ENCODE data around the gene ADIRF.
"Not testable (repeated sequence)": the region's sequence is repeated elsewhere in the genome, so short reads cannot be mapped to it uniquely, and the experiment has no call there.

The ADIRF gene

DNA sequence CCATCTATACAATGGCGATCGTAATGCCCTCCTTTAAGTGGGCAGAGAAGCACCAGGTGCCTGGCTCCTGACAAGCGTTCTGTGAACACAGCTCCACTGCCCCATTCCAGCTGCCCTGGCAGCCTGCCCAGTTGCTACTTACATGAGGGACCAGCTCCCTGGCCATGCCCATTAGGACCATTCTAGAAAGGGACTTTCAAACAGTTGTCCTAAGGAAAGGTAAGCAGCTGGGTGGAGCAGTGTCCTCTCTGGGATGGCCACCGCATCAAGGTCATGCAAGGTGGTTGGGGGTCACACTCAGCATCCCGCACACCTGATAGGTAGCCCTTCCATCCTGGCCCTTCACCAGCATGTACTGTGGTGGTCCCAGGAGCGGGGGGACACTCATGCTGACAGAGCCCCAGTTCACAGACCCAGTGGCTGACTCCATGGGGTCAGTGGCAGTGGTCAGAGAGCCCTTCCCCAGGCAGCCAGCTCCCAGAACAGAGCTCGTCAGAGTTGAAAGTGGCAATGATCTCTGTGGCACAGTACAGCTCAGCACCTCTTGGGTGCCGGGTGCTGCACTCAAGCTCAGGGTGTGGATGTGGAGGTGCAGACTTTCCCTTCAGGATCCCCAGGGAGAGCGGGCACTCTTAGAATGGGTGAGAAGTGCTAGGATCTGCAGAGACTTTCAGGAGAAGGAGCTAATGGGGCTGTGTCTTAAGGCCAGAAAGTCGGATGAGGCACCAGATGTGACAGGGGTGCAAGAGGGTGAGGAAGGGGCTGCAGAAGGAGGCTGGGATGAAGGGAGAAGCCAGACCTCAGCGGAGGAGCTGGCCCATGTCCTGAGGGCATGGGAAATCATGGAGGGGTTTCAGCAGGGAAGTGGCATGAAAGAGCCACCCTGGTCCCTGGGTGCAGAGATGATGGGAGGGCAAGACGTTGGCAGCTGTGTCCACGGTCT lies 21.8 kb upstream of the ADIRF start:
- DNase-seq = no peak

DNA sequence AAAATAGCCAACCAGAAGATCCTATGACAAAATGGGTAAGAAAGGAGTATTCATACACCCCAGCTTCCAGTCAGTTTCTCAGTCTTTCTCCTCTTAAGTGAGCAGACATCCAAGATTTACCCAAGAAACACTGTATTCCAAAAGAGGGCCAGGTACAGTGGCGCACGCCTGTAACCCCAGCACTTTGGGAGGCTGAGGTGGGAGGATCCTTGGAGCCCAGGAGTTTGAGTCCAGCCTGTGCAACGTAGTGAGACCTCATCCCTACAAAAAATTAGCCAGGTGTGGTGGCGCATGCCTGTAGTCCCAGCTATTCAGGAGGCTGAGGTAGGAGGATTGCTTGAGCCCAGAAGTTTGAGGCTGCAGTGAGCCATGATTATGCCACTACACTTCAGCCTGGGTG lies 20.5 kb upstream of the ADIRF start:
- DNase-seq = not testable (repeated sequence)

DNA sequence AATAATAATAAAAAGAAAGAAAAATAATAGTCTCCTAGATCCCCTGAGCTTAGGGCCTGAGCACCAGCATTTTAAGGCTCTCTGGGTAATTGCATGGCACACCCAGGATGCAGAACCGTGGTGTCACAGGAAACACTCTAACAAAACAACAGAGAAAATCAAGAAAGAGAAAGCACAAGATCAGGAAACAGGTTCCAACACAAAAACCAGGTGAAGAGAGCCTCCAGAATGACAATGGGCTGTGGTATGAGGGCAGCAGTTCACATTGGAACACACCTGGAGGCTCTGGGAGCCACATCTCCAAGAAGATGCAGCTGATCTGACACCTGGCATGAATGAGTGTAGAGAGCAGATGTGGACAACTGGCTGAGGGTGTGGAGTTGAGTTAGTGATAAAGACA lies 17.9 kb upstream of the ADIRF start:
- no peak for DNase-seq

DNA sequence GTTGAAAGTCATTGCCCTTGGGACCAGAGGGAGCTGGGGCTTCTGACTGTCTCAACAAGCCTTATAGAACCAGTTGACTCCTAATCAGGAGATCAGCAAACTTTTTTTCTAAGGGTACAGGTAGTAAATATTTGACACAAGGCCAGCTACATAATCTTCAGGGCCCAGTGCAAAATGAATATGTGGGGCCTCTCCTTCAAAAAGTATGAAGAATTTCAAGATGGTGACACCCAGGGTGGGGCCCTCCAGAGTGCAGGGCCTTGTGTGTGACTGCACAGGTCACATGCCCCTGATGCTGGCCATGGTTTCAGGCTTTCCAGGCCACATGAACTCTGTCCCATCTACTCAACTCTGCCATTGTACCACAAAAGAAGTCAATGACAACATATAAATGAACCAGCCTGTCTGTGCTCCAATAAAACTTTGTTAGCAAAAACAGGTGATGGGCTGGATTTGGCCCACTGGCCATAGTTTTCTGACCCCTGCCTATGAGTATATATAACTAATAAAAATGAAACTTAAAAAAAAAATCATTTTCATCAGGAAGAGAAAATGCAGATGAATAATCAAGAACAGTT lies 17.0 kb upstream of the ADIRF start:
- DNase-seq = no peak

DNA sequence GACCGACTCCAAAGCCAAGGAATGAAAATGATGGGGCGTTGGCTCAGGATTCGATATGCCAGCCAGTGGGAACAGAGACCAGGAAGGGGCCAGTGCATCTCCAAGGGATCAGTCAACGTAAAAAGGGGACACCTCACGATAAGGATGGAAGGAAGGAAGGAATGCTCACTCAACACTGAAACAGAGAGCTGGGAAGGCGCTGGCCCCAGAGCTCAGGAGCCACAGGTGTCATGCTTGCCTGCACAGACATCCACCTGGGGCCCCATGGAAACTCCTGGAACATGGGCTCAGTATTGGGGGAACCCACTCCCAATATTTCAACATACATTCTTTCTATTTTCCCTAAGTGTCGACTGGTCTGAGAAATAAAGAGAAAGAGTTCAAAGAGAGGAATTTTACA lies 16.2 kb upstream of the ADIRF start:
- no peak for DNase-seq

DNA sequence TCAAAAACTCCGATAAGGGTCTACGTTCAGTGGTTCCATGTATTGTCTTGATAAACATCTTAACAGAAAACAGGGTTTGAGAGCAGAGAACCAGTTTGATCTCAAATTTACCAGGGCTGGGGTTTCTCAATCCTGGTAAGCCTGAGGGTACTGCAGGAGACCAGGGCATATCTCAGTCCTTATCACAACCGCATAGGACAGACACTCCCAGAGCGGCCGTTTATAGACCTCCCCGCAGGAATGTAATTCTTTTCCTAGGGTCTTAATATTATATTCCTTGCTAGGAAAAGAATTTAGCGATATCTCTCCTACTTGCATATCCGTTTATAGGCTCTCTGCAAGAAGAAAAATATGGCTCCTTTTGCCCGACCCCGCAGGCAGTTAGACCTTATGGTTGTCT lies 15.6 kb upstream of the ADIRF start:
- not testable (repeated sequence) for DNase-seq

DNA sequence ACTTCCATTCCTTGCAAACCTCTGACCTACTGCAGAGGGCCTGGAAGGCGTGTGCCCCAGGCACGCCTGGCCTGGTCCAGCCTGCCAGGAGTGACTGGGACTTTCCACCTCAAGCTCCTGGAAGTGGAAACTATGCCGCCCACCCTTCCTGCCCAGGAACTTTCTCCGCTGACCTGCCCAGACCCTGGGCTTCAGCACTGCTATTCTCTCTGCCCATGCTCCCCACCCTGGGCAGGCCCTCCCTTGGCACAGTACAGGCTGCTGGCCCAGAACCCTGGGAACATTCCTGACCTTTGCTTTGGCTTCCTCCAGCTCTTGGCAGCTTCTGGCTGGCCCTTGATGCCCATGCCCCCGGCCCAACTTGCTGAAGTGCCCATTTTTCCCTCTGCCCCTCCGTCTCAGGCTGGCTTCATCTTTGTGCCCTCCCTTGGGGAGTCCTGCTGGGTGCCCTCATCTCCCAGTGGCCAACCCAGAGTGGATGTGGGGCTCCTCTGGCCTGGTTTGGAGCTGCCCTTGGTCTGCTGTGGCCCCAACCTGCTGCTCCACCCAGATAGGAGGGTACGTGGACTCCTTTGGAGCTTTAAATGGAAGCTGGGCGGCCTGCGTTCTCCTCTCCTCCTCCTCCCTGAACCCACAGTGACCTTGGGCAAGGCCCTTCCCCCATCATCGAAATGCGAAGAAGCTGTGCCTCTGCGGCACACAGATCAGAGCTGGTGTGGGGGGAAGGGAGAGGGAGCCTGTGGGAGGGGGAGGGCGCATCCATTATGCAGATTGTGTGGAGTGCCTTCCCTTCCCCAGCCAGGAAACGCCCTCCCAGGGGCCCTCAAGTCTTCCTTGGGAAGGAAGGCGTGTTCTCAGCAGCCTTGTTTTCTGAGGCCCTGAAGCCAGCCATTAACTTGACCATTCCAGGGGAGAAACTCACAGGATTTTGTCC lies 14.3 kb upstream of the ADIRF start:
- no peak for DNase-seq

DNA sequence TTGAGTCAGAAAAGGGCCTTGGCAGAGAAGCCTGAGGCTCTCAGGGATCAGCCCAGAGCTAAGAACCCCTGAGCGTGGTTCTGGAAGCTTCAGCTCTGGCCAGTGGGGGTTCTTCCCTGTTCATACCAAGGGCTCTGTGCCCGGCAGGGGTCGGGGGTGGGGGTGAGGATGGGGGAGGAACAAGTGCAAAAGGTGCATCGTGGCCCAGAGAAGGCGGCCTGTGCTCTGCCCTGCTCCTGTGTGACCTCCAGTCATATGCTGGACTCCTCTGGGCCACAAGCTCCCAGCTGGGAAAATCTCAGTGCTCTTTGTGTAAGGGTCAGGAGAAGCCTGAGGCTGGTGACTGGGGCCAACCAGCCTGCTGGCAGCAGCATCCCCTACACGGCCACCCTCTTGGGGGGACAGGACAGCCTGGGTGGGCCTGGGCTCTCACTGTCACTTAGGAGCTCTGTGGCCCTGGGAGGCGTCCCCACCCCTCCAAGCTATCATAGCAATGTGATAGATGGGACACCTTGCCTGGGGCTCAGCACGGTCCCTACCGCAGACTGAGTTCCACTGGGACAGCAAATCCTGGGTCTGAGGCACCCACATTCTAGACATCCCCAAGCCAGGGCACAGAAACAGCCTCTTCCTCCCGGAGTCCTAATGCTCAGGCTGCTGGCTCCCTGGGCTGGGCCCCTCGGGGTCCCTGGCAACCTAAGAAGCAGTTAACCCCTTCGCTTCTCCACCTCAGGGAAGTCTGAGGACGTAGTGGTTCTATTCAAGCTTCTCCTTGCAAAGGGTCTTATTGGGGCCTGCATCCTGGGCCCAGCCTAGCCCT lies 13.4 kb upstream of the ADIRF start:
- DNase-seq = no peak

DNA sequence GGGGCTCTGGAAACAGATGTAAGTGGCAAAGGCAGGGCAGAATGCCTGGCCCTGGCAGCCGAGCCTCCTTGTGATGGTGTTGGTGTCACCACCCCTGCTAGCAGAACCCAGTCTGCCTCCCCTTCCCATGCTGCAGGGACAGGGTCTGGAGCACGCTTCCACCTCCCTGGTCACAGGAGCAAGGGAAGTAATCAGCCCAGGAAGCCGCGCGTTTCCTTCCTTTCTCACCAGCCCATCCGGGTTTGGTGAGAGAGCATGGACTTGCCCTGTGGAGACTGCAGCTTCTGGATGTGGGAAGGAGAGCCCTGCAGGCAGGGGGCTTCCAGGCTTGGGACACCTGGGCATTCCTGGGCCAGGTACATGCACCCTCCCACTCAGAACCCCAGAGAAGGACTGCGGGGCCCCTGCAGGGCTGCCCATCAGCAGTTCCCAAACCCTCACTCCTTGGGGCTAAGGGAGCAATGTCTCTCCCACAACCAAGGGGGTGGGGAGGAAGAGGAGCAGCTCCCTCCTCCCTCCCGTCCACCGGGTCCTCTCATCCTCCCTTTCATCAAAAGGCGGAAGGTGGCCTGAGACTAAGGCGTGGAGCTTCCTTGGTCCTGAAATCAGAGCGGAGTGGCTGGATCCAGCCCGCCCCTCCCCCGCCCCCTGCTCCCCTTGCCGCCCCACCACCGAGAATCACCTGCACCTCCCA lies 12.6 kb upstream of the ADIRF start:
- no peak for DNase-seq

DNA sequence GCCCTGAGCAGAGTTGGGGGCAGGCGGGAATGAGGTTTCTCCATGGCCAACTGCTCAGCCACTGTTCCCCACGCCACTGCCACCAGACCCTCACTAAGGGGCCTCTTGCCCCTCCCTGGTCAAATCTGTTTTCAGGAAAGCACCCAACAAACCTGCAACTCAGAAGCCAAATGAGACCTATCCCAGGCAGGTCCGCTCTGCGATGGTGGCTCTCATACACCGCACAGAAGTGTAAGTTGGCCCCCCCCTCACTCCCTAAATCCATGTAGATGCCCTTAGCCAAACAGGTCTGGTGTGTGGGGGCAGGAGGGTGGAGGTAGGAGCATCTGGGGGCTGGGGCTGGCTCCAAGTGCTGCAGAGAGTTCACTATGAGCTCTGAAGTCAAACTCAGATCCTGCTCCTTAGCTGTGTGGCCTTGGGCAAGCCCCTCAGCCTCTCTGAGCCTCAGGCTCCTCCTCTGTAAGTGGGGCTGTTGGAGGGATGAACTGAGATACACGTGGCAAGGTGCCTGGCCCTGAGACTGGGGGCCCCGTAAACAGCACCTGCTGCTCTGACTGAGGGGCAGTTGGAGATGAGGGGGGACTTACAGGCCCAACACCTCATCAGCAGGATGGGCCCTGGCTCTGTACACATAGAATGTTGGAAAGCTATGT lies 12.0 kb upstream of the ADIRF start:
- no peak for DNase-seq

DNA sequence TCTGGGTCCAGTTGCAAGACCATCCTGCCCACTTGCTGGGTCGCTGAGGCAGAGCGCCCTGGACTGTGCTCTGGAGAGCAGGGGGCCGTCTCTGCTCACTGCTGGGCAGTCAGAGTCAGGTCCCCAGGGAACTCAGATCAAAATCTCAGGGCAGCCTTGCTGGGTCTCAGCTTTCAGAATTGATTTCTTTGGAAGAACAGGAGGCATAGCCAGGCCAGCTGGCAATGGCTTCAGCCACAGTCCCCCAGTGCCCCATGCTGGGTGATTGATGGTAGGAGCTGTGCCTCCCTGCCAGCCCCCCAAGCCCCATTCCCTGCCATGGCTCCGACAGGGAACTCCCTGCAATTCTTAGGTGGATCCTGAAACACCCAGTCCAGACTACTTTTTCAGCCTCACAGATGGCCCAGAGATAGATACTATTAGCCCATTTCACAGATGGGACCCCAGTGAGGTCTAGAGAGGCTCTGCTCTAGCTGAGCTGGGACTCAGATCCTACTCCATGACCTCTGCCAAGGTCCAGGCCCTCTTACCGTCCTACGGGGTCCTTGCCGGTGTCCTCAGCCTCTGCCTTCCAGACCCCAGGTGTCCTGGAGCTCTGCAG lies 11.3 kb upstream of the ADIRF start:
- DNase-seq = no peak

DNA sequence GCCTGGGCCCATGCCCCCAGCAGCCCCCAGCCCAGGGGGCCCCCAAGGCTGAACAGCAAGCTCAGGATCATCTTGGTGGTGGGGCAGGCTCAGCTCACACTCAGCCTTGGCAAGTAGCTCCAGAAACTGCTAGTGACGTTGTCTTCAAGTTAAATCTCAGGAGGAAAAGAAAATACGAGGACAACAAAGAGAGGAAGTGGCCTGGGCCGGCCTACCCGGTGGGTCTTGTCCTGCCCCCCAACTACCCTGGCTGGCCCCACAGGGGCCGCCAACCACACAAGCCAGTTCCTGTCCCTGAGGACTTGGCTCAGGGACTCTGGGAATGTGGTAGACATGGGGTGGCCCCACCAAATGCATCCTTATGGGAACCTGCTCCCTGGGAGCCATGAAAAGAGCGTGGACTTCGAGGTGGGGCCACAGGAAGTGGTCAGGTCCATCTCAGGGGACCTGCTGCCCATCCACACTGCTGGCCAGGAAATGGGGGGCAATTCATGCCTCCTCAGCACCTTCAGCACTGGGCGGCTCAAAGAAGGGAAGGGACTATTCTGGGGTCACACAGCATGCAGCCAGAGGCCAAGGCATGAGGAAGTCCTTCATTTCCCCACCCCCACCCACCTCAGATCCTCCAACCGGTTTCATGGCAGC lies 10.7 kb upstream of the ADIRF start, which contains the start of gene MMRN2:
TSS of gene MMRN2 (minus strand) at position 145 of the 645 bp plus-strand sequence. CDS start at position 71, 74 bp downstream.
- DNase-seq = no peak

DNA sequence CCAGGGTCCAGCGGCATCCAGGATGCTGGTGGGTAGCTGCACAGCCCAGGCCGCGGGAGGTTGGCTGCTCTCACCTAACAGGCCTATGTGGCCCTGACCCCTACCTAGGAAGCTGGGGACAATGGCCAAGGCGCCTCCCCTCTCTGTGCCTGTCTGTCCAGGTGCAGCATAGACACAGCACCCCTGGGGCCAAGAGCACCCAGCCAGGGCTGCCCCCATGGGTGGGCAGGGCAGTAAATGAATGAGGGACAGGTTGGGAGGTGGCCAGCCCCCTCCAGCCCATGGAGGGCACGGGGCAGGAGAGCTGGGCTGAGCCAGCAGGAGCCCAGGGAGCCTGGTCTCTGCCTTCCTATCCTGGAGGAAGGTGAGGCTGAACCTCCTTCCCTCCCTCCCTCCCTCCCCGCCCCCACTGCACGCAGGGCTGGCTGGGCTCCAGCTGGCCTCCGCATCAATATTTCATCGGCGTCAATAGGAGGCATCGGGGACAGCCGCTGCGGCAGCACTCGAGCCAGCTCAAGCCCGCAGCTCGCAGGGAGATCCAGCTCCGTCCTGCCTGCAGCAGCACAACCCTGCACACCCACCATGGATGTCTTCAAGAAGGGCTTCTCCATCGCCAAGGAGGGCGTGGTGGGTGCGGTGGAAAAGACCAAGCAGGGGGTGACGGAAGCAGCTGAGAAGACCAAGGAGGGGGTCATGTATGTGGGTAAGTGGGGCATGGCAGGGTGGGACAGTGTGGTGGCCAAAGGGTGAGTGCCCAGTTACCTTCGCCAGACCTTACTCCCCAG lies 10.0 kb upstream of the ADIRF start, which contains the start of gene SNCG:
TSS of gene SNCG (plus strand) at position 484 of the 785 bp plus-strand sequence. CDS start at position 583, 99 bp downstream.
- DNase-seq = no peak

DNA sequence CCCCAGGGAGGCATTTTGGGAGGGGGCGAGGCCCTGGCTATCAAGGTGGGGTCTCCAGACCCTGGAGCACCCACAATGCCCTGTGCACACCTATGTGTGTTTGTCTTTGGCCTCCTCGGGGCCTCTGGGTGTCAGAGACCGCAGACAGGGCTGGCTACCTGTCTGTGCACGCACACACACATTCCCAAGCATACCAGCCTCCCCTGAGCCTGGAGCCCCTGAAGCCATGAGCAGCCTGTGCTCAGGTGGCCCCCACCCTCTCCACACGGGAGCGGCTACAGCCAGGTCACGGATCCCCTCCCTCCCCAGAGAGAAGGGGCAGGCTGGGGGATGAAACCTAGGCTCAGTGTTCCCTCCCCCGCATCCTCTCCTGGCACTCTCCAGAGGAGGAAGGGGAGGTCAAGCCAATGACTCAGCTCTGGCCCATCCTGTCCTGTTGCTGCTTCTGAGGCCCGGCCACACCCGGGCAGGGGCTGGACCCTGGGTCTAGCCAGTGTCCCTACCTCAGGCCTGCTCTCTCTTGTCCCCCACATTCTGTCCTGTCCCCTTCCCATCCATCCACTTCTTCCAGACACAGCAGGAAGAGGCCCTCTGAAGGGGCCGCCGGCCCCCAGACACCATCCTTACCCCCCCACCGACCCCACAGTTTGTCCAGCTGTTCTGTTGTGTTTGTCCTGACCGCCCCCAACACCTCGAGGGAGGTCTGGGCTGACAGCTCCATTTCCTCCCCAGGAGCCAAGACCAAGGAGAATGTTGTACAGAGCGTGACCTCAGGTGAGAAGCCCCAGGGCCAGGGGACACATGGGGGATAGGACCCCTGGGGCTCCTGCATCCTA lies 9.2 kb upstream of the ADIRF start:
- DNase-seq = no peak

DNA sequence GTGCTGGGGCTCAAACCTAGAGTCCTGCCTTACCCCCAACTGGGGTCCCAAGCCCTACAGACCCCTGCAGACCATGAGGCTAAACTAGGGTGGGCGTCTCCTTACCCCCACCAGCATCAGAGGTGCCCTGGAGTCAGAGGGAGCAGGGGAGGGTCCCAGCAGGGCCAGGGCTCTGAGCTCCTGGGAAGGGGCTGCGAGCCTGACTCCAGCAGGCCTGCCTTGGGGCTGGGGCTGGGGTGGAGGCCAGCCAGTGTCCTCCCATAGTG lies 8.6 kb upstream of the ADIRF start:
- no peak for DNase-seq

DNA sequence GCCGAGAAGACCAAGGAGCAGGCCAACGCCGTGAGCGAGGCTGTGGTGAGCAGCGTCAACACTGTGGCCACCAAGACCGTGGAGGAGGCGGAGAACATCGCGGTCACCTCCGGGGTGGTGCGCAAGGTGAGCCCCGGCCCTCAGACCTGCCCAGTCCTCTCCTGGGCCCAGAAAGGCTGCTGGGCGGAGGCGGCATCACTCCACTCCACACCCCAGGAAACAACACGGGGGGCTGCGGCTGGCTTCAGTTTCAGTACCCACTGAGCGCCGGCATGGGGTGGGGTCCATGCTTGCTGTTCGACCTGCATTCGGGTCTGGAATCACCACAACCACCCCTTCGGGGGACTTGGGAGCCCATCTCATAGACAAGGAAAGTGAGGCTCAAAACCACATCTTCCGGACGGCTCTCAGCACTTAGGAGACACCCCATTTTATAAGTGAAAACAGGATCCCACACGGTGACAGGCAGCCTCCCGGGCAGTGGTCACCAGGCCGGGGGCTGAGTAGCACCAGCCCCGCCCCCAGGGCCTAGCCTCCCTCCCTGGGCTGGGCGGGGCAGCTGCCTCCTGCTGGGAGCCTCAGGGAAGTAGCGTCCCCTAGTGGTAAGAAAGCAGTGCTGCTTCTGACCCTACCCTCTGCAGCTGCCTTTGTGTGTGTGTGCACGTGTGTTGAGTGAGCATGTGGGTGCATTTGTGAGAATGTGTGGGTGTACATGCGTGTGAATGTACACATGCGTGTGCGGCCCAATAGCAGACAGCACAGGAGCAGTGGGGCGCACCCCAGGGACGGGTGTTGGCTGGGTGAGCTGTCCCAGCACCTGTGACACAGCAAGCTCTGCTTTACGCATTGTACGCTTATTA lies 8.0 kb upstream of the ADIRF start:
- DNase-seq = no peak

DNA sequence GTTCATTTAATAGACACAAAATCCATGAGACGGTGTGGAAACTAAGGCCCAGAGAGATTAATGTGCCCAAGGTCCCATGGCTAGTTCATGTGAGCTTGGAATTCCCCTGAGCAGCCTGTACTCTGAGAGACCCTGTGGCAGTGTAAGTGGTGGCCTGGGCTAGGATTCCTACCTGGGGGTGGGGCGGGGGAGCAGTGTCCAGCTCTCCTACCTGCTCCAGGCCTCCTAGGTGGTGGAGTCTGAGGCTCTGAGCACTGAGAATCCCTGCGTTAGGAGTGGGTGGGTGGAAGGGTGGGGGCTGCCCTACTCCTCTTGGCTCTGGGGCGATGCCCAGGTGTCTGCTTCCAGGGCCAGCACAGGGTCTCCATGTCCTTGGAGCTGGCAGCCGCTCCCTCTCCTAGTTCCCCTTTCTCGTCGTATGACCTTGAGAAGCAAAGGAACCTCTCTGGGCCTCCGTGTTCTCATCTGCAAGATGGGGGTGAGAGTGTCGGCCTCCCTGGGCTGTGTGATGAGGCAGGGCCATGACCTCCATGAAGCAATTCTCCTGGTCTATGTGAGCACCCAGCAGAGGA lies 7.3 kb upstream of the ADIRF start:
- no peak for DNase-seq

Measured in activated CD4-positive, alpha-beta T cell treated with anti-CD3 and anti-CD28 coated beads, Interleukin-2, amount 50 U/mL, for 1 hour (primary cell).